ENCODE measurements around the gene TNFRSF19.
"Not testable (repeated sequence)": the region's sequence is repeated elsewhere in the genome, so short reads cannot be mapped to it uniquely, and the experiment has no call there.

The TNFRSF19 gene

DNA sequence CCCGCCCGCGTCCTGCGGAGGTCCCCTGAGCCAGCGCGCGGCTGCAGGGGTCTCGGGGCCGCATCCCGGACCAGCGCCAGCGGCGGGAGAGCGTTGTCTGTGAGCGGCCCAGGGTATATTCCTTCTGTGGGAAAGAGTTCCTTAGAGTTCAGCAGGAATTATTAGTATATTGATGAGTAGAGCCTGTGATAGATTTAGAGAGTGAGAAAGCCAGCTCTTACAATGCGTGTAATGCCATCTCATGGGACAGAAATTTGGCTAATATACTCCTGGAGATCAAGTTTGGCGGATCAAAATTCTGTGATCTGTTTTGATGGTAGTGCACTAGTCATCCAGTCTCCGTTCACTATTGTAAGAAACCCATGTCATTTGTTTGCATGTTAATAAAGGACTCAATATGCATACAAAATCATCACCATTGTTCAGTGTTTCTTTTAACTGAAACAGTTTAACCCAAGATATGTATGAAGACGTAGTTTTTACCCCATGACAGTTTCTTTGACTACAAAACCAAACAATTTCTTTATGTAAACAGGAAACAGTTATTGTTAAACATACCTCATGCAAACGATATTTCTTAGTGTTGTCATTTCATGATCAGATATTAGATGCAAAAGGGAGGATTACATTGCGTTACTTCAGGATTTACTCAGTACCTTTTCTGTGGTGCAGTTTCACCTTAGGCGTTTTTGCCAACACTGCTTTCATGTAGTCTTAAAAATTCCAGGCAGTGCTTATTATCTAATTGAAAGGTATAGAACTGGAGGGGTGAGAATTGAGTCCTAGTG lies 9.9 kb downstream of the TNFRSF19 start:
- no peaks in the 10 kb centered on the region for H3K36me3 ChIP-seq (ENCODE audit: insufficient read depth, low read length)
- no peaks in the 10 kb centered on the region for H3K4me1 ChIP-seq (ENCODE audit: insufficient read depth, low read length)
- H3K9me3 ChIP-seq (ENCODE audit: control insufficient read depth, insufficient read depth, low read length): no peaks in the 10 kb centered on the region
- H3K9ac ChIP-seq (ENCODE audit: low read depth, low read length): peak overlapping the region; percentile 80; the same call in 1 of the 2 replicates

DNA sequence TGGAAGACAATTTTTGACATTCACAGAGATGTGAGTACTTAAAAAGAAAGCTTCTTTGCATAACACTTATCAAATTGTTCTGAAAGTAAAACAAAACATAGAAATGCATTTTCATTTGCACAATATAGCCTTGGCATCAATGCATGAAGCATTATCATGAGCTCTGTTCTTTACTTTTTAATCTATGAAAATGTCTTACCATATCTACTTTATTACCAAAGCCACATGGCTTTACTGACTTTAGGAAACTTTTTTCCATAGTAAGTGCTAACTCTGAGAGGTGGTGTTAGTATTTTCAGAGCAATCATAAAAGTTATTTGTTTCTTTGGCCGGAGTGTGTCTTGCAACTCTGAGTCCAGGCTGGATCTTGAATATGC lies 10.5 kb downstream of the TNFRSF19 start:
- no peaks in the 10 kb centered on the region for H3K36me3 ChIP-seq (ENCODE audit: insufficient read depth, low read length)
- no peaks in the 10 kb centered on the region for H3K9me3 ChIP-seq (ENCODE audit: control insufficient read depth, insufficient read depth, low read length)
- no peaks in the 10 kb centered on the region for H3K4me1 ChIP-seq (ENCODE audit: insufficient read depth, low read length)
- no peak overlapping the region for H3K9ac ChIP-seq (ENCODE audit: low read depth, low read length)

DNA sequence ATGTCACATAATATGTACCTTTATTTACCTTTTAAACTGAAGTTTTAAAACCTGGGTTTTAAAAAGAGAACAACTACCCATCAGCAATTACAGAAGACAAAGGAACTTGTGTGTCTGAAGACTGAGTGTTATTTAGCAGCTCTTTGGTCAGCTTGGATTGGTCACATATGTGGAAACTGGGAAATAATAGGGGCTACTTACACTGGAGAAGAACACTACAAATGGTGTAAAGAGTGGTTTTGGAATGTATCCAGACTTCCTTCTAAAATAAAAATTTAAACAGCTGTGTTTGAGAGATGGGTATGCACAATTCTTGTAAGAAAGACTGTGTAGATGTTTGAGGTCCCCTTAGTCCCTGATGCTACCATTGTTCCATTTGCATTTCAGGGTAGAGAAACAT lies 13.3 kb downstream of the TNFRSF19 start:
- Histone ChIP-seq H3K9ac (ENCODE audit: low read depth, low read length) (no peak overlapping the region), H3K4me1 (ENCODE audit: insufficient read depth, low read length) (no peaks in the 10 kb centered on the region), H3K36me3 (ENCODE audit: insufficient read depth, low read length) (no peaks in the 10 kb centered on the region), H3K9me3 (ENCODE audit: control insufficient read depth, insufficient read depth, low read length) (no peaks in the 10 kb centered on the region)

DNA sequence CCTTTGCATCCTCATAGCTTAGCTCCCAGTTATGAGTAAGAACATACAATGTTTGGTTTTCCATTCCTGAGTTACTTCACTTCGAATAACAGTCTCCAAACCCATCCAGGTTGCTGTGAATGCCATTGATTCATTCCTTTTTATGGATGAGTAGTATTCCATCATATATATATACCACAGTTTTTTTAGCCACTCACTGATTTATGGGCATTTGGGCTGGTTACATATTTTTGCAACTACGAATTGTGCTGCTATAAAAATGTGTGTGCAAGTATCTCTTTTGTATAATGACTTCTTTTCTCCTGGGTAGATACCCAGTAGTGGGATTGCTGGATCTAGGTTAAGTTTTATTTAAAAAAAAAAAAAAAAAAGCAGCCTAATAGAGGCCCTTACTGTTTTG lies 14.1 kb downstream of the TNFRSF19 start:
- Histone ChIP-seq H3K36me3 (ENCODE audit: insufficient read depth, low read length) (no peaks in the 10 kb centered on the region), H3K4me1 (ENCODE audit: insufficient read depth, low read length) (no peaks in the 10 kb centered on the region), H3K9me3 (ENCODE audit: control insufficient read depth, insufficient read depth, low read length) (no peaks in the 10 kb centered on the region), H3K9ac (ENCODE audit: low read depth, low read length) (no peak overlapping the region)

DNA sequence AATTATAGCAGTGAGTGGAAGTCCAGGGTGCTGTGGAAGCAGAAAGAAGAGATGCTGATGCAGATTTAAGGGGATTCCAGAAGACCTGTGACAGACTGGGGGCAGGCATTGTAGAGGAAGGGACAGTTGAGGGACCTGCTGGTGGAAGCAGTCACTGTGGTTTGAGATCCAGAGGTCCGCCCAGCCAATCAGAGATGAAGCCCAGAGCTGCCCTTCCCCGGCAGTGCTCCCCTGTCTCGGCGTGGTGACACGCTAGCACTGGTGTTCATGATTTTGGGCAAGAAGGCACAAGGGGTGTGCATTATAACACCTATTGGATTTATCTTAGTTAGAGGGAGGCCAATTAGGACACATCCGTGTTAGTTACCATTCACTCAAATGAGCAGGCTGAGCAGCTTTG lies 16.1 kb downstream of the TNFRSF19 start:
- Histone ChIP-seq H3K36me3 (ENCODE audit: insufficient read depth, low read length) (no peaks in the 10 kb centered on the region), H3K9me3 (ENCODE audit: control insufficient read depth, insufficient read depth, low read length) (no peaks in the 10 kb centered on the region), H3K9ac (ENCODE audit: low read depth, low read length) (no peak overlapping the region), H3K4me1 (ENCODE audit: insufficient read depth, low read length) (no peaks in the 10 kb centered on the region)

DNA sequence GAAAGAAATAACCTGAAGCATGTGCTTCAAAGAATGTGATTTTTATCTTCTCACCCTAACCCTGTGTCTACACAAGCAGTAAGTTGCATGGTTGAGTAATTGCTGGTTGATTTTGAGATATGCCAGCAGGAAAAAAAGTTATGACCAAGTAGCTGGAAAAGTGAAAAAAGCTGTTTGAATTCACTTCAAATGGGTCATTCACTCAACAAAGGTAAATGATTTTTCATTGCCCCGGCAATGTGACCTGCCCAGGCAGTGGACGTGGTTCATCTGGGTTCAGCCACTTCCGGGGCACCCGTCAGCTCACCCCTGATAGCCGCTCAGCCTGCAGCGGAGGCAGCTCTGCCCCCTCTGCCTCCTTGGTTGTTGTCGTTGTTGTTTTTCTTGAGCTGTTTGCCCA lies 18.5 kb downstream of the TNFRSF19 start:
- H3K4me1 ChIP-seq (ENCODE audit: insufficient read depth, low read length): no peaks in the 10 kb centered on the region
- H3K36me3 ChIP-seq (ENCODE audit: insufficient read depth, low read length): no peaks in the 10 kb centered on the region
- no peaks in the 10 kb centered on the region for H3K9me3 ChIP-seq (ENCODE audit: control insufficient read depth, insufficient read depth, low read length)
- no peak overlapping the region for H3K9ac ChIP-seq (ENCODE audit: low read depth, low read length)

DNA sequence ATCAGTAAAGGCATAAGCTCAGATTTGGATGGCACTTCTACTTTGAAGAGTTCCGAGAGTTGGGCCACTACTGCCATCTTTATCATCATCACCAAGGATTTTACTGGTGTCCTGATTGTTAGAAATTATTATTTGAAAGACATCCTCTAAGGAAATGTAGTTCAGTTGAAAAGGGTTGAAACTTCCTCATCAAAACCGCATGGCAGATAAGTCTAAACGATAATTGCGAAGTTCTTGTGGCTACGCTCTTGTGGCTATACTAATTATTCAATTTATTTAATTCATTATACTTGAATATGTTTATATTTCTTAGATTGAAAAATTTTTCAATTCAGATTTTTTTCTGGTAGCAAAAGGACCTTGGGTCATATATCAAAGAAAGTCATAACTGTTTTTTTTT lies 22.4 kb downstream of the TNFRSF19 start:
- Histone ChIP-seq H3K4me1 (ENCODE audit: insufficient read depth, low read length) (no peaks in the 10 kb centered on the region), H3K9me3 (ENCODE audit: control insufficient read depth, insufficient read depth, low read length) (no peaks in the 10 kb centered on the region), H3K9ac (ENCODE audit: low read depth, low read length) (no peak overlapping the region), H3K36me3 (ENCODE audit: insufficient read depth, low read length) (no peaks in the 10 kb centered on the region)

DNA sequence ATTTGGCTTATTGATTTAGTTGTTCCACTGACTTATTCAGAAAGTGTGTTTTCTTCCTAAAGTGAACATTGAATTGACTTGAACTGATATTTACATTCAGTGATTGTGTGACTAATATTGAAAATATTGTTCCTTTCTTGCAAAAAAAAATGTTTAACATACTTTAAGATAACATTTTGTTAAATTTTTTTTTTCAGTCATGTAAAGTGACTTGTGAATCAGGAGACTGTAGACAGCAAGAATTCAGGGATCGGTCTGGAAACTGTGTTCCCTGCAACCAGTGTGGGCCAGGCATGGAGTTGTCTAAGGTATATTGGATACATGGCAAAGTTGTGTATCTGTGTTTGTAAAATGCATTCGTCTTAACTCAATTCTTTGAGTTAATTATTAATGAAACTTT lies 22.9 kb downstream of the TNFRSF19 start:
- Histone ChIP-seq H3K4me1 (ENCODE audit: insufficient read depth, low read length) (no peaks in the 10 kb centered on the region), H3K9me3 (ENCODE audit: control insufficient read depth, insufficient read depth, low read length) (no peaks in the 10 kb centered on the region), H3K9ac (ENCODE audit: low read depth, low read length) (no peak overlapping the region), H3K36me3 (ENCODE audit: insufficient read depth, low read length) (no peaks in the 10 kb centered on the region)

DNA sequence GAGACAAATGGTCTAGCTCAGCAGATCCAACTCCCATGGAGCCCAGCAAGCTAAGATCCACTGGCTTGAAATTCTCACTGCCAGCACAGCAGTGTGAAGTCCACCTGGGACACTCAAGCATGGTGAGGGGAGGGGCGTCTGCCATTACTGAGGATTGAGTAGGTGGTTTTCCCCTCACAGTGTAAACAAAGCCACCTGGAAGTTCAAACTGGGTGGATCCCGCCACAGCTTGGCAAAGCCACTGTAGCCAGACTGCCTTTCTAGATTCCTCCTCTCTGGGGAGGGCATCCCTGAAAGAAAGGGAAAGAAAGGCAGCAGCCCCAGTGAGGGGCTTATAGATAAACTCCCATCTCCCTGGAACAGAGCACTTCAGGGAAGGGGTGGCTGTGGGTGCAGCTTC lies 24.1 kb downstream of the TNFRSF19 start:
- H3K9ac ChIP-seq (ENCODE audit: low read depth, low read length); H3K9me3 ChIP-seq (ENCODE audit: control insufficient read depth, insufficient read depth, low read length); H3K36me3 ChIP-seq (ENCODE audit: insufficient read depth, low read length); H3K4me1 ChIP-seq (ENCODE audit: insufficient read depth, low read length): not testable (repeated sequence)

DNA sequence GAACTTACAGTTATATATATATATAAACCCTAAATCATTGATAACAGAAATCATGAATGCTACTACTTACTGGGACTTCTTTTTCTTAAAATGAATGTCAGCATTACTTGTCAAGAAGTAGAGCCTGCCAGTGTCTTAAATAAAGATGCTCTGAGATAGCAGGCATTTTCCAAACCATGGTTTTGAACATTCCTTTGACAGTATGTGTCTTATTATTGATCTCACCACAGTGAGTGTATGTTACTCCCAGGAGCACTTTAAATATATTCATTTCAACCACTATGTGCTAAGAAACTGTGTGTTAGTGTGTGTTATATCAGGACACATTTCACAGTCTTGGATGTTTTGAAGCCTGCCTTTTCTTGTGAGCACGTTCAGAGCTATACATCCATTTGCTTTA lies 28.2 kb downstream of the TNFRSF19 start:
- peaks cover 16% of the 10 kb centered on the region for H3K9me3 ChIP-seq (ENCODE audit: control insufficient read depth, insufficient read depth, low read length)
- no peak overlapping the region for H3K9ac ChIP-seq (ENCODE audit: low read depth, low read length)
- H3K4me1 ChIP-seq (ENCODE audit: insufficient read depth, low read length): peaks cover 3% of the 10 kb centered on the region; the same call in 1 of the 2 replicates
- H3K36me3 ChIP-seq (ENCODE audit: insufficient read depth, low read length): no peaks in the 10 kb centered on the region; the same call in 1 of the 2 replicates

DNA sequence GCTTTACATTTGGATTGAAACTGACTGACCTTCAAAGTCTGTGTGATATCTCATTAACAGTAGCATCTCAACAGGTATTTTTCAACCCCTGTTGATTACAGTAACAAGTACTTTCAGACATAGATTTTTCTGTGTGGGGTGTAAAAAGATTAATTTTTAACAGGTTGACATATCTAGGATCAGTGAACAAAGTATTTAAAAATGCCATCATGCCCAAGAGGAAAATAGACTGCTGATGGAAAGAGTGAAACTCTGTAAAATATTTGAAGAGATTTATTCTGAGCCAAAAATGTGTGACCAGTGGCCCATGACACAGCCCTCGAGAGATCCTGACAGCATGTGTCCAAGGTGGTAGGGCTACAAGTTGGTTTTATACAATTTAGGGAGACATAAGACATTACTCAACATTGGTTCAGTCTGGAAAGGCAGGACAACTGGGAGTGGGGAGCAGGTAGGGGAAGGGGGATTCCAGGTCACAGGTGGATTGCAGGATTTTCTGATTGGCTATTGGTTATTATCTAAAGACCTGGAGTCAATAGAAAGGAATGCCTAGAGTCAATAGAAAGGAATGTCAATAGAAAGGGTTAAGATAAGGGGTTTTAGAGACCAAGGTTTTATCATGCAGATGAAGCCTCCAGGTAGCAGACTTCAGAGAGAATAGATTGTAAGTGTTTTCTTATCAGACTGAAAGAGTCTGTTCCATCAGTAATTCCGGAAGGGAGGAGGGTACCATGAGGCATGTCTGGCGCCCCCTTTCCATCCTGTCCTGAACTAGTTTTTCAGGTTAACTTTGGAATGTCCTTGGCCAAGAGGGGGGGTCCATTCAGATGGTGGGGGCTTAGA lies 29.1 kb downstream of the TNFRSF19 start:
- H3K4me1 ChIP-seq (ENCODE audit: insufficient read depth, low read length): peaks cover 3% of the 10 kb centered on the region; the same call in 1 of the 2 replicates
- H3K9me3 ChIP-seq (ENCODE audit: control insufficient read depth, insufficient read depth, low read length): peaks cover 16% of the 10 kb centered on the region
- no peak overlapping the region for H3K9ac ChIP-seq (ENCODE audit: low read depth, low read length)
- no peaks in the 10 kb centered on the region; the same call in 1 of the 2 replicates for H3K36me3 ChIP-seq (ENCODE audit: insufficient read depth, low read length)

DNA sequence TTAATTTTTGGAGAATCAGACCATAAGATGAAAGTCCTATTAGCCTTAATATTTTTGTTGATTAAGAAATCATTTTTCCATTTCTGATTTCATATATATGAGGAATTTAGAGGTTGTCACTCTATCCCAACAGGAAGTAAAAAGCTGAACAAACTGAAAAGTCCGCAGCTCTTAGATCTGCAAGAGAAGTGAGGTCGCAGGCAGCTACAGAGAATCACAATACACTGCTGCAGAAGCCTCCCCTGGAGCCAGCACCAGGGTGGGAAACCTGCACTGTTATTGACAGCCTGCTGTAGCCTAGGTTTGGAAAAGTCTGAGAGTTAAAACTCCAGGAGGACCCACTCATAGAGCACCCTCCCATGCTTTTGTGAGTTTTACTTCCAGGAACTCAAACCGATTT lies 29.9 kb downstream of the TNFRSF19 start:
- Histone ChIP-seq H3K36me3 (ENCODE audit: insufficient read depth, low read length) (no peaks in the 10 kb centered on the region; the same call in 1 of the 2 replicates), H3K9ac (ENCODE audit: low read depth, low read length) (no peak overlapping the region), H3K9me3 (ENCODE audit: control insufficient read depth, insufficient read depth, low read length) (peaks cover 16% of the 10 kb centered on the region), H3K4me1 (ENCODE audit: insufficient read depth, low read length) (peaks cover 3% of the 10 kb centered on the region; the same call in 1 of the 2 replicates)

DNA sequence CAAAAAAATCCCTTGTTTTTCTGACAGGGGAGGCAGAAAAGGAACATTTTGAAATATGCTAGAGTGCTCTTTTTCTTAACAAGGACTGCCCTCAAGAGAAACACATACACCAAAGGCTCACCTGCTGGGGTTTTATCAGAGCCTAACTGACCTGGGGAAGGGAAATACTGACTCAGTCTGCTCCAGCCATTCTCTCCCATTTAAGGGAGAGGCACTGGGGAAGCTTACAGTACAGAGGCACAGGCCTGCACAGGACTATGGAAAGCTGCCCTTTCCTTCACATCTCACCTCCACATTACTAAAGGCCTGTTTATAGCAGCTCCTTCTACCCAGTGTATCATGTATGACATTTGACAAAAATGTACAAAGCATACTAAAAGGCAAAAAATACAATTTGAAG lies 30.3 kb downstream of the TNFRSF19 start:
- H3K4me1 ChIP-seq (ENCODE audit: insufficient read depth, low read length): peaks cover 3% of the 10 kb centered on the region; the same call in 1 of the 2 replicates
- no peaks in the 10 kb centered on the region; the same call in 1 of the 2 replicates for H3K36me3 ChIP-seq (ENCODE audit: insufficient read depth, low read length)
- H3K9ac ChIP-seq (ENCODE audit: low read depth, low read length): no peak overlapping the region
- peaks cover 16% of the 10 kb centered on the region for H3K9me3 ChIP-seq (ENCODE audit: control insufficient read depth, insufficient read depth, low read length)

DNA sequence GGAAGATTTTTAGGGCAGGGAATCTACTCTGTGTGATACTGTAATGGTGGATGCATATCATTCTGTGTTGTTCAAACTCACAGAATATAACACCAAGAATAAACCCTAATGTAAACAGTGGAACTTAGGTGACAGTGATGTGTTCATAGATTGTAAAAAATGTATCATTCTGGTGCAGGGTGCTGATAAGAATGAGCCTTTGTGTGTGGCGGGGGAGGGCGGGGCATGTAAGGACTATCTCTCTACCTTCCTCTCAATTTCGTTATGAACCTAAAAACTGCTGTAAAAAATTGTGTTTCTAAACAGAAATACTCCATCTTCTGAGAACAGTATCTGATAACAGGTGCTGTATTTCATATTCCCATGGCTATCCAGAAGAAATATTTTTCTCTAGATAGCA lies 35.6 kb downstream of the TNFRSF19 start:
- Histone ChIP-seq H3K9ac (ENCODE audit: low read depth, low read length) (no peak overlapping the region), H3K4me1 (ENCODE audit: insufficient read depth, low read length) (peaks cover 8% of the 10 kb centered on the region; the same call in 1 of the 2 replicates), H3K36me3 (ENCODE audit: insufficient read depth, low read length) (no peaks in the 10 kb centered on the region; the same call in 1 of the 2 replicates), H3K9me3 (ENCODE audit: control insufficient read depth, insufficient read depth, low read length) (peaks cover 7% of the 10 kb centered on the region)

DNA sequence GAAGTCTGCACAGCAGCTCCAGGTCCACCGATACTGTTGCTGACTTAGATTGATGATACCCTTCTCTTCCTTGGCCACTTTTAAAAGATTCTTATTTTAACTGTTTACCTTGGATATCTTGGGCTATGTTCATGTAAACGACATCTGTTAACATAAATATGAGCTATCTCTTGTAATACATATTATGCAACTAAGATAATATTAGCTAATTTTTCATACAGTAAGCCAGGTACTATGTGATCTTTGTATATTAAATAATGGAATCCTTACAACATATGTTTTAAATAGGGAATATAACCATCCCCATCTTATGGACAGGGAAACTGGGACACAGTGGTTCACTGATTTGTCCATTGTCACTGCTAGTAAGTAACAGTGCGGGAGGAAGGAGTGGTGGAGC lies 37.9 kb downstream of the TNFRSF19 start:
- no peaks in the 10 kb centered on the region for H3K9me3 ChIP-seq (ENCODE audit: control insufficient read depth, insufficient read depth, low read length)
- H3K9ac ChIP-seq (ENCODE audit: low read depth, low read length): no peak overlapping the region
- peaks cover 8% of the 10 kb centered on the region; the same call in 1 of the 2 replicates for H3K4me1 ChIP-seq (ENCODE audit: insufficient read depth, low read length)
- H3K36me3 ChIP-seq (ENCODE audit: insufficient read depth, low read length): no peaks in the 10 kb centered on the region
